ENCODE results near the gene SPTB.

SPTB gene

DNA sequence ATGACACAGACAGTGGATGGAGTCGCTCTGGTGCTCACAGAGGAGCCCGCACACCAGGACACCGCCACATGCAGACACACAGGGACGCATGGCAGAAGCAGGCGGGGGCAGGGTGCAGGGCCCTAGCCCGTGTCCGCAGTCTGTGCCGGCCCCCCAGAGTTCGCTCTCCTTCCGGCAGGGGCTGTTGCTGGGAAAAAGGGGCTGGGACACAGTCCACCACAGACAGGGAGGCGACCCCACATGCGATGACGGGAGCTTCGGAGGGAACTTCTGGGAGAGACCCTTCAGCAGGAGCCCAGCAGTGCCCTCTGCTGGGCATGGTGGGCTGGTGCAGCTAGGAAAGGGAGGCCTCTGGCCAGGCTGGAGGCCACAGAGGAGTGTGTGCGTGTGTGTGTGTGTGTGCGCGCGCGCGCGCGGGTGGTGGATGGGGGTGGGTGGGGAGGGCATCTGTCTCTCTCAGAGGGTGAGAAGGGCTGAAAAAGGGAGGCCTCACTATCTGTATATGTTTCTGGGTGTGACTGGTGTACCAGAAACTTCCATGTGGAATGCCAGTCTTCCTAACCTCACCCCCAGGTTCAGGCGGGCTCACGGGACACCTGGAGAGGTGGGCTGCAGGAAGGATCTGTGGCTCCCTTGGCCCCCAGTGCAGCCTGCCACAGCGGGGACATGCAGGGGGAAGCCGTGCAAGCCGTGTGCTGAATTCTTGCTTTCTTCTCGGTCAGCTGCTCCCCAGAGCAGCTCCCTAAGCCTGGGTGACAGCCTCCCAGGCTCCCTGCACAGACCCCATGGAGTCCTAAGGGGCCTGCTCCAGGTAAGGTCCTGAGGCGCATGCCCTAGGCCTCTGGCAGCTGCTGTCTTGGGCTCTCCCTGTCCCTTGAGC, 114.8 kb downstream of the SPTB start:
- Histone ChIP-seq H3K4me3 (ENCODE audit: low read depth in 1 of 2, low read length in 2 of 2) (peak overlapping the region in 1 of 2 donors; percentile 63), H3K9ac (ENCODE audit: low read depth in 1 of 2, low read length in 2 of 2) (no peak overlapping the region), H3K27ac (ENCODE audit: low read depth, low read length) (no peak overlapping the region)

GRCh38 chr14:64763801-64764621, 115.7 kb downstream of the SPTB start:
- H3K9me3 ChIP-seq (ENCODE audit: control insufficient read depth in 1 of 2, low read length in 2 of 2): no peaks in the 10 kb centered on the region
- peaks cover 26 to 34% of the 10 kb centered on the region in 2 donors for H3K4me1 ChIP-seq (ENCODE audit: control insufficient read depth in 1 of 2, insufficient read depth in 2 of 2, low read length in 2 of 2)
- H3K9ac ChIP-seq (ENCODE audit: low read depth in 1 of 2, low read length in 2 of 2): no peak overlapping the region
- H3K4me3 ChIP-seq (ENCODE audit: low read depth in 1 of 2, low read length in 2 of 2): peak overlapping the region in 1 of 2 donors; percentile 63
- no peak overlapping the region for H3K27ac ChIP-seq (ENCODE audit: low read depth, low read length)
- H3K27me3 ChIP-seq (ENCODE audit: control insufficient read depth in 1 of 2, insufficient read depth in 2 of 2, low read length in 2 of 2): peaks cover 0 to 5% of the 10 kb centered on the region in 2 donors
- no peaks in the 10 kb centered on the region for H3K36me3 ChIP-seq (ENCODE audit: control insufficient read depth in 1 of 2, insufficient read depth in 2 of 2, low read length in 2 of 2)

More for the DNA sequence above, 114.8 kb downstream of the SPTB start:
- peaks cover 23 to 34% of the 10 kb centered on the region in 2 donors for H3K4me1 ChIP-seq (ENCODE audit: control insufficient read depth in 1 of 2, insufficient read depth in 2 of 2, low read length in 2 of 2)
- no peaks in the 10 kb centered on the region for H3K9me3 ChIP-seq (ENCODE audit: control insufficient read depth in 1 of 2, low read length in 2 of 2)
- no peaks in the 10 kb centered on the region for H3K36me3 ChIP-seq (ENCODE audit: control insufficient read depth in 1 of 2, insufficient read depth in 2 of 2, low read length in 2 of 2)
- H3K27me3 ChIP-seq (ENCODE audit: control insufficient read depth in 1 of 2, insufficient read depth in 2 of 2, low read length in 2 of 2): peaks cover 0 to 5% of the 10 kb centered on the region in 2 donors

DNA sequence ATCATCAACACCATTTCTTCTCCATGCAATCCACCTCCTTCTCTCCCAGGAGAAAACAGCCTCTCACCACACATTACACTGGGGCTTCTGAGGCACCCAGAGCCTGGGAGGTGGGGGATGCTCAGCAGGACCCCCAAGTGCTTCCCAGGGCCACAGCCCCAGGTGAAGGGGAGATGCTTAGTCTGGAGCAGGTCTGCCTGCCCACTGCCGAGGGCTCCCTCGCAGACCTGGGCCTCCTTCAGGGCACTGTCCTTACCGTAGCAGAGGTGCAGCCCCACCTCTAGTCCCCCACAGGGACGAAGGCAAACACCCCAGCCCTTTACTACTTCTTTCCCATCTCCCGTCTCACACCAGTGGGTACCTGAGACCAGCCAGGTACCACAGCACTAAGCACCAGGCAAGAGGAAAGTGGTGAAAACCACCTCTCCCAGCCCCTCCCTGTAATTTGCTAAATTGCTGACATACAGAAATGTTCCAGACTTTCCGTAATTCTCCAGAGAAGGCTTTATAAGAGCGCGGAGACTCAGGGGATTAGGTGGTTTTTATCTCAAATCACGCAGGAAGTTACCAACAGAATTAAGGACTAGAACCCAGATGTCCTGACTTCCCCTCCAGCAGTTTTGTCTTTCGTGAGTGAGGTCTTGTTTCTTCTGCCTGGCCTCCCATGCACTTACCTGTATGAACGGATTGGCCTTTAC, 116.5 kb downstream of the SPTB start:
- no peaks in the 10 kb centered on the region for H3K36me3 ChIP-seq (ENCODE audit: control insufficient read depth in 1 of 2, insufficient read depth in 2 of 2, low read length in 2 of 2)
- H3K9ac ChIP-seq (ENCODE audit: low read depth in 1 of 2, low read length in 2 of 2): no peak overlapping the region
- H3K4me3 ChIP-seq (ENCODE audit: low read depth in 1 of 2, low read length in 2 of 2): no peak overlapping the region
- no peaks in the 10 kb centered on the region for H3K9me3 ChIP-seq (ENCODE audit: control insufficient read depth in 1 of 2, low read length in 2 of 2)
- peaks cover 34 to 39% of the 10 kb centered on the region in 2 donors for H3K4me1 ChIP-seq (ENCODE audit: control insufficient read depth in 1 of 2, insufficient read depth in 2 of 2, low read length in 2 of 2)
- peaks cover 0 to 5% of the 10 kb centered on the region in 2 donors for H3K27me3 ChIP-seq (ENCODE audit: control insufficient read depth in 1 of 2, insufficient read depth in 2 of 2, low read length in 2 of 2)
- H3K27ac ChIP-seq (ENCODE audit: low read depth, low read length): no peak overlapping the region

GRCh38 chr14:64762044-64763034, 117.4 kb downstream of the SPTB start:
- Histone ChIP-seq H3K9me3 (ENCODE audit: control insufficient read depth in 1 of 2, low read length in 2 of 2) (no peaks in the 10 kb centered on the region), H3K9ac (ENCODE audit: low read depth in 1 of 2, low read length in 2 of 2) (peak overlapping the region in 1 of 2 donors; percentile 24), H3K27ac (ENCODE audit: low read depth, low read length) (peak overlapping the region; percentile 1), H3K4me3 (ENCODE audit: low read depth in 1 of 2, low read length in 2 of 2) (peak overlapping the region in 1 of 2 donors; percentile 47), H3K4me1 (ENCODE audit: control insufficient read depth in 1 of 2, insufficient read depth in 2 of 2, low read length in 2 of 2) (peaks cover 43 to 47% of the 10 kb centered on the region in 2 donors), H3K36me3 (ENCODE audit: control insufficient read depth in 1 of 2, insufficient read depth in 2 of 2, low read length in 2 of 2) (no peaks in the 10 kb centered on the region), H3K27me3 (ENCODE audit: control insufficient read depth in 1 of 2, insufficient read depth in 2 of 2, low read length in 2 of 2) (peaks cover 0 to 5% of the 10 kb centered on the region in 2 donors)

DNA sequence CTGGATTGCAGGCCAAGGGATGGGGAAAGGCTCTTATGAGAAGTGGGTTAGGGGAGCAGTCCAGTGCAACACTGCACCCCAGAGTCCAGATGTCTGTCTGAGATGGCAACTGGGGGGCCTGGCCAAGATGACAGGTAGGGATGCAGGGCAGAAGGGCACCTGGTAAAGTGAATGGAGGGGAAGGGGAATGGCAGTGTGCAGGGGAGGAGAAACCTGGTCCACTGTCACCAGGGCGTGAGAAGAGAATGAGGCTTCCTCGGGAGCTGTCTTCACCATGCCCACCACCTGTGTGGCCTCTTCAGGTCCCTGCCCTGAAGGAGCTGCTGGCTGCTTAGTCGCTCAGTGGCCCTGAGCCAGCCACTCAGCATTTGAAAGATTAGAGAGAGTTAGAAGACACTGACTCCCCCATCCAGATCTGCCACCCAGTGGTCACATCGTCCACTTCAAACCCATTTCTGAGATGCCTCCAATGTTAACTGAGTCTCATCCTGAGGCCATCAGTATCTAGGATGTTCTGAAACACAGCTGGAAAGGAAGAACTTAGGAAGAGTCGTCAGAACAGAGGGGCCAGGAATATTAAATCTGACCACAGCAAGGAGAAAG, 118.2 kb downstream of the SPTB start:
- Histone ChIP-seq H3K4me3 (ENCODE audit: low read depth in 1 of 2, low read length in 2 of 2) (peak overlapping the region in 1 of 2 donors; percentile 47), H3K27me3 (ENCODE audit: control insufficient read depth in 1 of 2, insufficient read depth in 2 of 2, low read length in 2 of 2) (peaks cover 0 to 5% of the 10 kb centered on the region in 2 donors), H3K9me3 (ENCODE audit: control insufficient read depth in 1 of 2, low read length in 2 of 2) (no peaks in the 10 kb centered on the region), H3K27ac (ENCODE audit: low read depth, low read length) (no peak overlapping the region), H3K9ac (ENCODE audit: low read depth in 1 of 2, low read length in 2 of 2) (peak overlapping the region in 1 of 2 donors; percentile 24), H3K36me3 (ENCODE audit: control insufficient read depth in 1 of 2, insufficient read depth in 2 of 2, low read length in 2 of 2) (no peaks in the 10 kb centered on the region), H3K4me1 (ENCODE audit: control insufficient read depth in 1 of 2, insufficient read depth in 2 of 2, low read length in 2 of 2) (peaks cover 51 to 53% of the 10 kb centered on the region in 2 donors)

GRCh38 chr14:64760916-64761315, 118.8 kb downstream of the SPTB start:
- H3K36me3 ChIP-seq (ENCODE audit: control insufficient read depth in 1 of 2, insufficient read depth in 2 of 2, low read length in 2 of 2): no peaks in the 10 kb centered on the region
- peaks cover 0 to 5% of the 10 kb centered on the region in 2 donors for H3K27me3 ChIP-seq (ENCODE audit: control insufficient read depth in 1 of 2, insufficient read depth in 2 of 2, low read length in 2 of 2)
- no peak overlapping the region for H3K27ac ChIP-seq (ENCODE audit: low read depth, low read length)
- no peaks in the 10 kb centered on the region for H3K9me3 ChIP-seq (ENCODE audit: control insufficient read depth in 1 of 2, low read length in 2 of 2)
- H3K4me1 ChIP-seq (ENCODE audit: control insufficient read depth in 1 of 2, insufficient read depth in 2 of 2, low read length in 2 of 2): peaks cover 54 to 56% of the 10 kb centered on the region in 2 donors
- no peak overlapping the region for H3K9ac ChIP-seq (ENCODE audit: low read depth in 1 of 2, low read length in 2 of 2)
- H3K4me3 ChIP-seq (ENCODE audit: low read depth in 1 of 2, low read length in 2 of 2): no peak overlapping the region

- Histone ChIP-seq H3K27ac (ENCODE audit: low read depth, low read length) (no peak overlapping the region), H3K27me3 (ENCODE audit: control insufficient read depth in 1 of 2, insufficient read depth in 2 of 2, low read length in 2 of 2) (peaks cover 0 to 5% of the 10 kb centered on the region in 2 donors), H3K4me1 (ENCODE audit: control insufficient read depth in 1 of 2, insufficient read depth in 2 of 2, low read length in 2 of 2) (peaks cover 61 to 62% of the 10 kb centered on the region in 2 donors), H3K4me3 (ENCODE audit: low read depth in 1 of 2, low read length in 2 of 2) (no peak overlapping the region), H3K9me3 (ENCODE audit: control insufficient read depth in 1 of 2, low read length in 2 of 2) (no peaks in the 10 kb centered on the region), H3K36me3 (ENCODE audit: control insufficient read depth in 1 of 2, insufficient read depth in 2 of 2, low read length in 2 of 2) (no peaks in the 10 kb centered on the region), H3K9ac (ENCODE audit: low read depth in 1 of 2, low read length in 2 of 2) (no peak overlapping the region)
These were observed 119.5 kb downstream of the SPTB start for GRCh38 chr14:64760146-64760755.

DNA sequence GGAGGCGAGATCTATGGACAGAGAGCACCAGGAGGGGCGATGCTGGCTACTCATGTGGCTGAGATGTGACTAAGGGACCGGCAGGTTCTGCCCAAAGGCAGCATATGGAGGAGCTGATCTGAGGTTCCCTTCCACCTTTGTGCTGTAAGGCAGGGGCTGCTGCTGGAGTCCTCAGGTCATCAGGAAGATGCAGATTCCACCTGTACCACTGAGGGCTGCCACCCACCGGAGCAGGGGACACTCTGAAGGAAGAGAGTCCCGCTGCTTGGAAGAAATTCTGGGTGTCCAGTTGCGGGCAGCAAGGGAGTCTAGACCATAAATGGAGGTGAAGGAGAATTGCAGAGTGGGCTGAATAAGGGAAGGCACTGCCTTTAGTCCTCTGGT, 120.2 kb downstream of the SPTB start:
- no peak overlapping the region for H3K4me3 ChIP-seq (ENCODE audit: low read depth in 1 of 2, low read length in 2 of 2)
- H3K36me3 ChIP-seq (ENCODE audit: control insufficient read depth in 1 of 2, insufficient read depth in 2 of 2, low read length in 2 of 2): no peaks in the 10 kb centered on the region
- peaks cover 62 to 63% of the 10 kb centered on the region in 2 donors for H3K4me1 ChIP-seq (ENCODE audit: control insufficient read depth in 1 of 2, insufficient read depth in 2 of 2, low read length in 2 of 2)
- H3K9ac ChIP-seq (ENCODE audit: low read depth in 1 of 2, low read length in 2 of 2): no peak overlapping the region
- H3K9me3 ChIP-seq (ENCODE audit: control insufficient read depth in 1 of 2, low read length in 2 of 2): no peaks in the 10 kb centered on the region
- no peak overlapping the region for H3K27ac ChIP-seq (ENCODE audit: low read depth, low read length)
- peaks cover 5% of the 10 kb centered on the region in 2 donors for H3K27me3 ChIP-seq (ENCODE audit: control insufficient read depth in 1 of 2, insufficient read depth in 2 of 2, low read length in 2 of 2)
